WTC11 (cell line): ENCODE measurements around the gene ANXA11. TPM values are rescaled to one million over a fixed set of nuclear protein-coding genes. Genes with fewer than 3 reads are reported as not detected.
"Not testable (repeated sequence)": the region's sequence is repeated elsewhere in the genome, so short reads cannot be mapped to it uniquely, and the experiment has no call there.

Source experiments
- ATAC-seq: fragments of 200-7000 bp; cut with Tn5 transposase; 2 replicates; pipeline ENCODE4 v1.10.0; 2021; ENCODE audit warnings: mild to moderate bottlenecking, moderate library complexity
- CTCF ChIA-PET: fragments of 300-600 bp; sonication (Branson Sonifier 250); formaldehyde crosslinking; loops from one replicate; lab custom pipeline; 2021; ENCODE audit warnings: antibody characterized with exemption; lab: Charles Lee
- POLR2A ChIA-PET: fragments of 350-600 bp; sonication (Branson Sonifier 250); formaldehyde crosslinking; loops from one replicate; lab custom pipeline; 2021; ENCODE audit warnings: antibody characterized with exemption; lab: Charles Lee
- DNase-seq: peaks from one replicate; pipeline ENCODE4 v3.0.0; 2021; ENCODE audit warnings: low spot score
- H3K27ac Mint-ChIP-seq: 2 replicates; pipeline ENCODE4 v1.8.0; 2021; ENCODE audit warnings: mixed read lengths
- H3K27me3 Mint-ChIP-seq: 2 replicates; pipeline ENCODE4 v1.8.0; 2021; ENCODE audit warnings: low read depth, mild to moderate bottlenecking, moderate library complexity, mixed read lengths
- H3K36me3 Mint-ChIP-seq: 2 replicates; pipeline ENCODE4 v1.8.0; 2021; ENCODE audit warnings: mixed read lengths
- H3K4me1 Mint-ChIP-seq: 2 replicates; pipeline ENCODE4 v1.8.0; 2022; ENCODE audit warnings: mixed read lengths
- H3K4me3 Mint-ChIP-seq: 2 replicates; pipeline ENCODE4 v1.8.0; 2021; ENCODE audit warnings: mild to moderate bottlenecking, moderate library complexity, mixed read lengths
- H3K9me3 Mint-ChIP-seq: 2 replicates; pipeline ENCODE4 v1.8.0; 2021; ENCODE audit warnings: mixed read lengths
- AFF4 ChIP-seq: sonication (generic); formaldehyde crosslinking; IDR thresholded peaks from 2 replicates; pipeline ENCODE4 v1.8.1; 2023; ENCODE audit warnings: mild to moderate bottlenecking, missing genetic modification reagents, borderline replicate concordance
- ATF3 ChIP-seq: sonication (generic); formaldehyde crosslinking; conservative IDR thresholded peaks from 2 replicates; pipeline ENCODE4 v1.8.1; 2022; ENCODE audit warnings: mild to moderate bottlenecking, missing genetic modification reagents
- ELF4 ChIP-seq: sonication (generic); formaldehyde crosslinking; IDR thresholded peaks from 2 replicates; pipeline ENCODE4 v1.8.1; 2022; ENCODE audit warnings: low read depth, mild to moderate bottlenecking, moderate library complexity, missing genetic modification reagents
- FOXJ3 ChIP-seq: sonication (generic); formaldehyde crosslinking; IDR thresholded peaks from 2 replicates; pipeline ENCODE4 v1.9.0; 2021; ENCODE audit warnings: missing genetic modification reagents, mild to moderate bottlenecking, borderline replicate concordance
- KAT7 ChIP-seq: sonication (generic); formaldehyde crosslinking; IDR thresholded peaks from 2 replicates; pipeline ENCODE4 v1.8.1; 2023; ENCODE audit warnings: missing genetic modification reagents, mild to moderate bottlenecking, borderline replicate concordance
- MYBL2 ChIP-seq: sonication (generic); formaldehyde crosslinking; IDR thresholded peaks from 2 replicates; pipeline ENCODE4 v1.8.1; 2023; ENCODE audit warnings: mild to moderate bottlenecking, moderate library complexity, missing genetic modification reagents
- NFE2L1 ChIP-seq: sonication (generic); formaldehyde crosslinking; IDR thresholded peaks from 2 replicates; pipeline ENCODE4 v1.8.1; 2023; ENCODE audit warnings: missing genetic modification reagents
- PRDM15 ChIP-seq: sonication (generic); formaldehyde crosslinking; IDR thresholded peaks from 2 replicates; pipeline ENCODE4 v1.8.0; 2022; ENCODE audit warnings: missing genetic modification reagents
- SOX15 ChIP-seq: fragments of 250-450 bp; sonication (Bioruptor Pico); IDR thresholded peaks from 2 replicates; pipeline ENCODE4 v1.9.0; 2021; ENCODE audit warnings: mild to moderate bottlenecking
- TCF7 ChIP-seq: sonication (generic); formaldehyde crosslinking; IDR thresholded peaks from 2 replicates; pipeline ENCODE4 v1.8.0; 2022; ENCODE audit warnings: mild to moderate bottlenecking, low read depth, missing genetic modification reagents, moderate library complexity
- USF2 ChIP-seq: sonication (generic); formaldehyde crosslinking; IDR thresholded peaks from 2 replicates; pipeline ENCODE4 v1.8.1; 2023; ENCODE audit warnings: mild to moderate bottlenecking, missing genetic modification reagents, moderate library complexity
- ZNF219 ChIP-seq: sonication (generic); formaldehyde crosslinking; IDR thresholded peaks from 2 replicates; pipeline ENCODE4 v1.8.0; 2023; ENCODE audit warnings: missing genetic modification reagents, mild to moderate bottlenecking, borderline replicate concordance
- ZNF317 ChIP-seq: sonication (generic); formaldehyde crosslinking; IDR thresholded peaks from 2 replicates; pipeline ENCODE4 v1.8.1; 2023; ENCODE audit warnings: low read depth, mild to moderate bottlenecking, moderate library complexity, missing genetic modification reagents, borderline replicate concordance
- ZNF396 ChIP-seq: fragments of 250-450 bp; sonication (Bioruptor Pico); IDR thresholded peaks from 2 replicates; pipeline ENCODE4 v1.8.0; 2021; ENCODE audit warnings: mild to moderate bottlenecking, moderate library complexity, borderline replicate concordance
- total RNA-seq: library from RNA; stranded (reverse); gene quantifications from 3 replicates; pipeline ENCODE4 v1.2.3, GENCODE V29; 2021
- TF ChIP-seq, protein P1 (sequence below): sonication (generic); formaldehyde crosslinking; IDR thresholded peaks from 2 replicates; pipeline ENCODE4 v1.8.1; 2023; ENCODE audit warnings: mild to moderate bottlenecking, missing genetic modification reagents, moderate library complexity
- TF ChIP-seq, protein P2 (sequence below): fragments of 250-450 bp; sonication (Bioruptor Pico); IDR thresholded peaks from 2 replicates; pipeline ENCODE4 v2.1.2; 2022; ENCODE audit warnings: mild to moderate bottlenecking, moderate library complexity
- TF ChIP-seq, protein P3 (sequence below): fragments of 250-450 bp; sonication (Bioruptor Pico); IDR thresholded peaks from 2 replicates; pipeline ENCODE4 v1.9.0; 2021; ENCODE audit warnings: moderate library complexity, mild to moderate bottlenecking, inconsistent platforms, borderline replicate concordance

ANXA11 gene
- total RNA-seq, 1 experiment from 2014 or later = 83.3 TPM

GRCh38 chr10:80252296-80252887, 47.1 kb upstream of the ANXA11 start:
- Mint-ChIP-seq H3K9me3 (peaks cover 7% of the 10 kb centered on the region; the same call in 1 of the 2 replicates), H3K36me3 (no peaks in the 10 kb centered on the region), H3K4me1 (peaks cover 7% of the 10 kb centered on the region), H3K27ac (no peak overlapping the region), H3K4me3 (no peak overlapping the region), H3K27me3 (peaks cover 20% of the 10 kb centered on the region)
- no peak for DNase-seq
- no peak for ATAC-seq
- TF ChIP-seq FOXJ3 (CRISPR knock-in tag) (no peak), ZNF396 (CRISPR knock-in tag) (no peak), TCF7 (no peak), ZNF317 (CRISPR knock-in tag) (no peak), USF2 (CRISPR knock-in tag) (no peak), NFE2L1 (CRISPR knock-in tag) (no peak), PRDM15 (CRISPR knock-in tag) (no peak), MYBL2 (no peak), ATF3 (no peak), SOX15 (CRISPR knock-in tag) (no peak), KAT7 (CRISPR knock-in tag) (no peak), ELF4 (no peak), AFF4 (CRISPR knock-in tag) (no peak), ZNF219 (CRISPR knock-in tag) (no peak)
- TF ChIP-seq, protein P1, sequence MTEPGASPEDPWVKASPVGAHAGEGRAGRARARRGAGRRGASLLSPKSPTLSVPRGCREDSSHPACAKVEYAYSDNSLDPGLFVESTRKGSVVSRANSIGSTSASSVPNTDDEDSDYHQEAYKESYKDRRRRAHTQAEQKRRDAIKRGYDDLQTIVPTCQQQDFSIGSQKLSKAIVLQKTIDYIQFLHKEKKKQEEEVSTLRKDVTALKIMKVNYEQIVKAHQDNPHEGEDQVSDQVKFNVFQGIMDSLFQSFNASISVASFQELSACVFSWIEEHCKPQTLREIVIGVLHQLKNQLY (CRISPR knock-in tag) = no peak
- TF ChIP-seq, protein P2, sequence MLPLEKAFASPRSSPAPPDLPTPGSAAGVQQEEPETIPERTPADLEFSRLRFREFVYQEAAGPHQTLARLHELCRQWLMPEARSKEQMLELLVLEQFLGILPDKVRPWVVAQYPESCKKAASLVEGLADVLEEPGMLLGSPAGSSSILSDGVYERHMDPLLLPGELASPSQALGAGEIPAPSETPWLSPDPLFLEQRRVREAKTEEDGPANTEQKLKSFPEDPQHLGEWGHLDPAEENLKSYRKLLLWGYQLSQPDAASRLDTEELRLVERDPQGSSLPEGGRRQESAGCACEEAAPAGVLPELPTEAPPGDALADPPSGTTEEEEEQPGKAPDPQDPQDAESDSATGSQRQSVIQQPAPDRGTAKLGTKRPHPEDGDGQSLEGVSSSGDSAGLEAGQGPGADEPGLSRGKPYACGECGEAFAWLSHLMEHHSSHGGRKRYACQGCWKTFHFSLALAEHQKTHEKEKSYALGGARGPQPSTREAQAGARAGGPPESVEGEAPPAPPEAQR (CRISPR knock-in tag) = no peak
- TF ChIP-seq, protein P3, sequence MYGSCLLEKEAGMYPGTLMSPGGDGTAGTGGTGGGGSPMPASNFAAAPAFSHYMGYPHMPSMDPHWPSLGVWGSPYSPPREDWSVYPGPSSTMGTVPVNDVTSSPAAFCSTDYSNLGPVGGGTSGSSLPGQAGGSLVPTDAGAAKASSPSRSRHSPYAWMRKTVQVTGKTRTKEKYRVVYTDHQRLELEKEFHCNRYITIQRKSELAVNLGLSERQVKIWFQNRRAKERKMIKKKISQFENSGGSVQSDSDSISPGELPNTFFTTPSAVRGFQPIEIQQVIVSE (CRISPR knock-in tag) = no peak
- POLR2A ChIA-PET = no interaction called here
- CTCF ChIA-PET = no interaction called here

DNA sequence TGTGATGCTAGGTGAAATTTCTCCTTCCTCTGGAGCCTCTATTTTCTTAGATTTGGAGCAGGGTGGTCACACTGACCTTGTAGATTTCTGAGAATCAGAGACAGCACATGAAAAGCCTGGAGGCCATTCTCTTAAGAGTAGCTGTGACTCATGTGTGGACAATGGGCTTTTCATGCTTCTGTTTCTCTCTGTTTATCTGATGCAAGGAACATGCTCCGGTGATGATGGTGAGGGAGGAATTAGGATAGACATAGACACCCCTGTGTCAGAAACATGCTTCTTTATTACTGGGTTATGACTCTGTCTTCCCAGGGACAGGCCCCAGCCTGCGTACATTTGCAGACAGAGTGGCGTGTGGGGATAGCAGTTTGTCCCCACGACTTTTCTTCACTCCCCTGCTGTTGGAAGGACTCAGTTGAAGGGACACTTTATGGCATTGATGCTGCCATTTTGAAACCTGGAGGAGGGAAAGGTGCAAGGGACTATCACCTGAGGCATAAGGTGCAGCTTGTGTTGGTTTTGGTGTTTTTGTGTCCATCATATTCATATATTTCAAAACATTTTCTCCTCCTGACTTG, 46.5 kb upstream of the ANXA11 start:
- H3K9me3 Mint-ChIP-seq, H3K27ac Mint-ChIP-seq, ATAC-seq, CTCF ChIA-PET, H3K4me1 Mint-ChIP-seq, DNase-seq, H3K36me3 Mint-ChIP-seq, POLR2A ChIA-PET, H3K4me3 Mint-ChIP-seq: not testable (repeated sequence)
- H3K27me3 Mint-ChIP-seq = peaks cover 20% of the 10 kb centered on the region

DNA sequence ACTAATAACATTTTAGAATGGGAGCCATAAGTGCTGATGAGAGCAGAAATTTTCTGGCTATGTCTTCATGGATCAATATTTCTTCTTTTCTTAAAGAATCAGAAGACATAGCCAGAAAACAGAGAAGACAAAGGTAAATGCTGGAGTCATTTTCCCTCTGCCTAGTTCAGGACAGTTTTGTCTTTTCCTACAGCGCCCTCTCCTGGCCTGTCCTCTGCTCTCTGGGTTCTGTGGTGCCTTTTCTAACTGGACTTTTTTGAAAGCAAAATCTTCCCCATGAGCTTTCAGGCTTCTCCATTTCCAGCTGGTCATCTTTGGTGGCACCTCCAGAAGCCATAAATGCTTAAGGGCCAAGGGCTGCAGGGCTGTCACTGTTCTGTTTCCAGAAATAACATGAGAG, 45.1 kb upstream of the ANXA11 start:
- H3K36me3 Mint-ChIP-seq, CTCF ChIA-PET, H3K9me3 Mint-ChIP-seq, H3K4me1 Mint-ChIP-seq, POLR2A ChIA-PET, H3K4me3 Mint-ChIP-seq, DNase-seq, H3K27ac Mint-ChIP-seq: not testable (repeated sequence)
- H3K27me3 Mint-ChIP-seq = peaks cover 13% of the 10 kb centered on the region
- peak; percentile 83 for ATAC-seq

DNA sequence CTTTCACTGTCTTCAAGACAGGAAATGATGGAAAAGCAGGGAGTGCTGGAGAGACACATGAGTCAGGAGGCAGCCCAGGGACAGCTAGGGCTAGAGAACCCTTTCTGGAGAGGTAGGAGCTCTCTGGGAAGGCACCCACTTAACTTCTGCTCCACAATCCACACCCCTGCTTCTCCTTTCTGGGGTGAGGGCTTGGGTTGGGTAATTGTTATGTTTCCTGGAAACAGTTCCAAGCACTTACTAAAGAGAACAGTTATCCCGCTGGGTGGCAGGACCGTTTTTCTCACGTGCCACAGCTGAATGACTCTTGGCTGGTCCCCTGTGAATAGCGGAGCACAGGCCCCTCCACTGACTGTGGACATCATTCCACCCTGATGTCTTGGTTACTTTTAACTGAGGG, 44.6 kb upstream of the ANXA11 start:
- CTCF ChIA-PET, H3K27ac Mint-ChIP-seq, ATAC-seq, POLR2A ChIA-PET, H3K9me3 Mint-ChIP-seq, H3K36me3 Mint-ChIP-seq, DNase-seq, H3K4me1 Mint-ChIP-seq, H3K4me3 Mint-ChIP-seq: not testable (repeated sequence)
- H3K27me3 Mint-ChIP-seq = peaks cover 13% of the 10 kb centered on the region
